ENCODE results near the gene BICDL1. TPM values are rescaled to one million over a fixed set of nuclear protein-coding genes. Genes with fewer than 3 reads are reported as not detected.

BICDL1 gene
- total RNA-seq, 1 experiment from 2014 or later: 14.4 TPM

GRCh38 chr12:120024193-120024592, 35.2 kb downstream of the BICDL1 start:
- Histone ChIP-seq H3K36me3 (ENCODE audit: low read depth) (no peaks in the 10 kb centered on the region), H3K9me2 (ENCODE audit: insufficient read depth) (no peaks in the 10 kb centered on the region), H4K20me1 (ENCODE audit: insufficient read depth) (no peaks in the 10 kb centered on the region), H3K27ac (no peak overlapping the region), H3K4me1 (replicated peaks; ENCODE audit: insufficient read depth) (no peaks in the 10 kb centered on the region), H3K9me3 (ENCODE audit: insufficient read depth, low read depth) (no peaks in the 10 kb centered on the region), H2AFZ (no peak overlapping the region), H3K4me3 (no peak overlapping the region), H3K79me2 (ENCODE audit: low read depth) (no peaks in the 10 kb centered on the region), H3K4me2 (no peak overlapping the region), H3F3A (ENCODE audit: insufficient read depth, low read depth) (no peaks in the 10 kb centered on the region), H3K27me3 (ENCODE audit: insufficient read depth, low read depth) (no peaks in the 10 kb centered on the region)
- ChIA-PET POLR2A (ENCODE audit: unreplicated experiment) (no interaction called here), CTCF (no interaction called here)
- BruUV-seq (replicated peaks): no TSS peak
- no peak for TF ChIP-seq CTCF (conservative IDR thresholded peaks at IDR 0.05)
- no peak for TF ChIP-seq EZH2 (IDR thresholded peaks at IDR 0.05; ENCODE audit: low read depth)
- intact Hi-C loops (cut with micrococcal nuclease; ENCODE audit: unreplicated experiment): no loop called here
- DNase-seq: no peak

GRCh38 chr12:120025640-120026039, 36.6 kb downstream of the BICDL1 start:
- H3K4me2 ChIP-seq: no peak overlapping the region
- H3K9me2 ChIP-seq (ENCODE audit: insufficient read depth): no peaks in the 10 kb centered on the region
- H4K20me1 ChIP-seq (ENCODE audit: insufficient read depth): no peaks in the 10 kb centered on the region
- no peak overlapping the region for H3K4me3 ChIP-seq
- H3K9me3 ChIP-seq (ENCODE audit: insufficient read depth, low read depth): no peaks in the 10 kb centered on the region
- TF ChIP-seq EZH2 (IDR thresholded peaks at IDR 0.05; ENCODE audit: low read depth) (no peak), CTCF (conservative IDR thresholded peaks at IDR 0.05) (no peak)
- no peak overlapping the region for H3K27ac ChIP-seq
- ChIA-PET CTCF (no interaction called here), POLR2A (ENCODE audit: unreplicated experiment) (no interaction called here)
- H3K79me2 ChIP-seq (ENCODE audit: low read depth): no peaks in the 10 kb centered on the region
- no TSS peak for BruUV-seq (replicated peaks)
- H2AFZ ChIP-seq: no peak overlapping the region
- no peaks in the 10 kb centered on the region for H3K4me1 ChIP-seq (replicated peaks; ENCODE audit: insufficient read depth)
- H3K36me3 ChIP-seq (ENCODE audit: low read depth): no peaks in the 10 kb centered on the region
- H3F3A ChIP-seq (ENCODE audit: insufficient read depth, low read depth): no peaks in the 10 kb centered on the region
- no peaks in the 10 kb centered on the region for H3K27me3 ChIP-seq (ENCODE audit: insufficient read depth, low read depth)
- intact Hi-C loops (cut with micrococcal nuclease; ENCODE audit: unreplicated experiment): no loop called here
- DNase-seq: no peak

- BruUV-seq (replicated peaks): no TSS peak
- POLR2A ChIA-PET (ENCODE audit: unreplicated experiment): interaction anchor here (0.6 kb wide), 1 partner anchor 32 kb away, joined by 6 read pairs; no protein-coding TSS in a partner anchor
Measured at GRCh38 chr12:120032242-120032641, 43.2 kb downstream of the BICDL1 start.

More at GRCh38 chr12:120032242-120032641, 43.2 kb downstream of the BICDL1 start:
- no peaks in the 10 kb centered on the region for H3K9me3 ChIP-seq (ENCODE audit: insufficient read depth, low read depth)
- DNase-seq: no peak
- H3K79me2 ChIP-seq (ENCODE audit: low read depth): no peaks in the 10 kb centered on the region
- no peak for TF ChIP-seq EZH2 (IDR thresholded peaks at IDR 0.05; ENCODE audit: low read depth)
- TF ChIP-seq CTCF (conservative IDR thresholded peaks at IDR 0.05): no peak
- H3K36me3 ChIP-seq (ENCODE audit: low read depth): no peaks in the 10 kb centered on the region
- no peak overlapping the region for H3K4me3 ChIP-seq
- no peak overlapping the region for H3K4me2 ChIP-seq
- H3K4me1 ChIP-seq (replicated peaks; ENCODE audit: insufficient read depth): no peaks in the 10 kb centered on the region
- no peak overlapping the region for H3K27ac ChIP-seq
- H4K20me1 ChIP-seq (ENCODE audit: insufficient read depth): no peaks in the 10 kb centered on the region
- CTCF ChIA-PET: interaction anchor here (0.6 to 0.7 kb wide), 2 partner anchors 33 to 169 kb away, joined by 4 to 9 read pairs; no protein-coding TSS in a partner anchor
- H3K9me2 ChIP-seq (ENCODE audit: insufficient read depth): no peaks in the 10 kb centered on the region
- H3K27me3 ChIP-seq (ENCODE audit: insufficient read depth, low read depth): no peaks in the 10 kb centered on the region
- no peaks in the 10 kb centered on the region for H3F3A ChIP-seq (ENCODE audit: insufficient read depth, low read depth)
- H2AFZ ChIP-seq: no peak overlapping the region
- intact Hi-C loops (cut with micrococcal nuclease; ENCODE audit: unreplicated experiment): no loop called here

Data from PC-9 (cell line).